B cell (primary cell): ENCODE results near the gene CASZ1. TPM values are rescaled to one million over a fixed set of nuclear protein-coding genes. Genes with fewer than 3 reads are reported as not detected.

ENCODE experiments used
- ATAC-seq: fragments of 200-7000 bp; cut with Tn5 transposase; one replicate; pipeline ENCODE4 v1.10.0; 2021; ENCODE audit warnings: low read depth, mild to moderate bottlenecking, moderate number of reproducible peaks, moderate library complexity
- CTCF ChIA-PET: fragments of 350-600 bp; sonication (Branson Sonifier 250); formaldehyde crosslinking; loops from one replicate; lab custom pipeline; 2021; ENCODE audit warnings: antibody characterized with exemption, inconsistent platforms; lab: Charles Lee
- POLR2A ChIA-PET: fragments of 350-600 bp; sonication (Branson Sonifier 250); formaldehyde crosslinking; loops from one replicate; lab custom pipeline; 2021; ENCODE audit warnings: antibody characterized with exemption; lab: Charles Lee
- DNase-seq: peaks from one replicate; pipeline ENCODE4 v3.0.0; 2013
- H2AFZ ChIP-seq: 2 replicates; pipeline ENCODE4 v1.6.1; 2012; ENCODE audit warnings: mild to moderate bottlenecking, low read depth, low read length; ENCODE audit not compliant: insufficient read depth, poor library complexity, severe bottlenecking
- H3K27ac ChIP-seq, 2 donors: 1 replicate in 1 of 2; 2 replicates in 1 of 2; pipeline ENCODE4 v1.5.1; 2012 to 2013; ENCODE audit warnings: low read length in 2 of 2, mild to moderate bottlenecking in 2 of 2, moderate library complexity in 1 of 2
- H3K27me3 ChIP-seq, 4 experiments: fragments of 200-600 bp in 1 of 4; sonication (generic) in 1 of 4; replicated peaks in 1 of 4; 1 replicate in 2 of 4; 2 replicates in 2 of 4; pipeline versions ENCODE4 v1.6.1 to v1.7.0; 2013 to 2016; ENCODE audit warnings: low read length in 3 of 4, mild to moderate bottlenecking in 2 of 4, mixed read lengths in 1 of 4, moderate library complexity in 1 of 4; ENCODE audit not compliant: insufficient read depth in 4 of 4, control insufficient read depth in 3 of 4; ENCODE audit errors: control extremely low read depth in 1 of 4
- H3K36me3 ChIP-seq, 2 experiments: replicated peaks in 1 of 2; 1 replicate in 1 of 2; 2 replicates in 1 of 2; pipeline versions ENCODE4 v1.6.1 to v1.7.1; 2013; ENCODE audit warnings: low read length in 1 of 2; ENCODE audit not compliant: insufficient read depth in 2 of 2, control insufficient read depth in 1 of 2; ENCODE audit errors: control extremely low read depth in 1 of 2, extremely low read depth in 1 of 2
- H3K4me1 ChIP-seq, 2 donors: fragments of 200-600 bp in 1 of 2; sonication (generic) in 1 of 2; 1 replicate in 1 of 2; 2 replicates in 1 of 2; pipeline versions ENCODE4 v1.5.1 to v1.6.1; 2013 to 2017; ENCODE audit warnings: low read length in 2 of 2; ENCODE audit not compliant: control insufficient read depth in 2 of 2, insufficient read depth in 2 of 2
- H3K4me2 ChIP-seq: replicated peaks from 2 replicates; pipeline ENCODE3; 2012; ENCODE audit warnings: mild to moderate bottlenecking, low read depth, low read length; ENCODE audit not compliant: poor library complexity, severe bottlenecking
- H3K4me3 ChIP-seq, 5 experiments: fragments of 200-600 bp in 1 of 5; sonication (generic) in 1 of 5; 1 replicate in 3 of 5; 2 replicates in 2 of 5; pipeline versions ENCODE4 v1.5.1 to v1.7.0; 2011 to 2016; ENCODE audit warnings: low read length in 4 of 5, mild to moderate bottlenecking in 4 of 5, low read depth in 2 of 5, control low read depth in 1 of 5, moderate library complexity in 1 of 5; ENCODE audit not compliant: insufficient read depth in 1 of 5; ENCODE audit errors: control extremely low read depth in 1 of 5, extremely low read depth in 1 of 5
- H3K79me2 ChIP-seq: fragments of 200-600 bp; sonication (generic); one replicate; pipeline ENCODE4 v1.6.0; 2016; ENCODE audit warnings: low read length; ENCODE audit not compliant: control insufficient read depth, insufficient read depth
- H3K9ac ChIP-seq: fragments of 200-600 bp; sonication (generic); 2 replicates; pipeline ENCODE4 v1.6.1; 2017; ENCODE audit warnings: mild to moderate bottlenecking, low read length, moderate library complexity
- H3K9me3 ChIP-seq, 3 donors: one replicate each; pipeline versions ENCODE4 v1.6.1 to v1.7.1; 2013; ENCODE audit warnings: low read length in 2 of 3; ENCODE audit not compliant: control insufficient read depth in 2 of 3, insufficient read depth in 1 of 3; ENCODE audit errors: control extremely low read depth in 1 of 3
- H4K20me1 ChIP-seq: 2 replicates; pipeline ENCODE4 v1.6.0; 2012; ENCODE audit warnings: mild to moderate bottlenecking, low read length; ENCODE audit not compliant: insufficient read depth, control insufficient read depth, poor library complexity, severe bottlenecking
- H3K27ac Mint-ChIP-seq: one replicate; pipeline ENCODE4 v1.8.0; 2021; ENCODE audit warnings: mixed read lengths
- H3K27me3 Mint-ChIP-seq: one replicate; pipeline ENCODE4 v1.8.0; 2021; ENCODE audit warnings: mixed read lengths
- H3K4me1 Mint-ChIP-seq: one replicate; pipeline ENCODE4 v1.8.0; 2021; ENCODE audit warnings: mixed read lengths
- H3K4me3 Mint-ChIP-seq: one replicate; pipeline ENCODE4 v1.8.0; 2021; ENCODE audit warnings: mixed read lengths
- H3K9me3 Mint-ChIP-seq: one replicate; pipeline ENCODE4 v1.8.0; 2022; ENCODE audit warnings: mixed read lengths; ENCODE audit not compliant: insufficient read depth
- CTCF ChIP-seq: fragments of 200-600 bp; IDR thresholded peaks from one replicate; pipeline ENCODE4 v1.8.0; 2022; ENCODE audit warnings: antibody characterized with exemption, mild to moderate bottlenecking
- EZH2 ChIP-seq: IDR thresholded peaks from 2 replicates; pipeline ENCODE4 v1.6.1; 2012; ENCODE audit warnings: borderline replicate concordance, low read depth, mild to moderate bottlenecking, moderate library complexity, low read length; ENCODE audit not compliant: insufficient read depth, poor library complexity, severe bottlenecking
- WGBS: methylation state at CpG from one replicate; pipeline ENCODE4 v1.1.5; 2013; ENCODE audit warnings: missing lambda C conversion rate; ENCODE audit not compliant: insufficient coverage; 5-methylcytosine and 5-hydroxymethylcytosine counted together
- intact Hi-C: fragments of 100-400 bp; cut with micrococcal nuclease; formaldehyde crosslinking; loops from one replicate; pipeline ENCODE4 v1.10.0; 2022
- polyA plus RNA-seq: library from polyadenylated mRNA; depleted of rRNA; stranded (reverse); fragments of >200 nt; gene quantifications from 2 replicates; pipeline ENCODE4 v1.2.3, GENCODE V29; 2012
- total RNA-seq, 2 donors: library from RNA; stranded (reverse); fragments of 120-200 nt in 1 of 2; gene quantifications; 1 replicate in 1 of 2; 2 replicates in 1 of 2; pipeline versions ENCODE4 v1.2.3 to v1.2.4, GENCODE V29; 2013 to 2022

The CASZ1 gene
- total and polyA plus RNA-seq, 2 donors (not counting 1 experiment from before 2014, with no cell fraction given): 9.5 to 27.2 TPM

GRCh38 chr1:10734962-10735544 lies 61.4 kb downstream of the CASZ1 start:
- Mint-ChIP-seq H3K4me3 (no peak overlapping the region), H3K9me3 (no peaks in the 10 kb centered on the region), H3K27ac (no peak overlapping the region), H3K27me3 (peaks cover 5% of the 10 kb centered on the region), H3K4me1 (no peaks in the 10 kb centered on the region)
- no peak for ATAC-seq
- ChIA-PET POLR2A (no interaction called here), CTCF (no interaction called here)
- TF ChIP-seq EZH2: no peak
- Histone ChIP-seq H3K27ac (no peak overlapping the region), H3K9me3 (no peaks in the 10 kb centered on the region), H3K4me2 (no peak overlapping the region), H3K79me2 (no peaks in the 10 kb centered on the region), H3K9ac (no peak overlapping the region), H3K4me1 (no peaks in the 10 kb centered on the region), H3K4me3 (no peak overlapping the region), H3K36me3 (no peaks in the 10 kb centered on the region), H4K20me1 (no peaks in the 10 kb centered on the region), H2AFZ (no peak overlapping the region), H3K27me3 (no peaks in the 10 kb centered on the region)
- intact Hi-C loops: no loop called here
- DNase-seq: no peak
- 62% methylated on average over 19 of the region's 24 CpGs for WGBS

- Histone ChIP-seq H3K9me3 (no peaks in the 10 kb centered on the region), H3K79me2 (no peaks in the 10 kb centered on the region), H3K36me3 (no peaks in the 10 kb centered on the region), H3K4me2 (no peak overlapping the region), H3K27ac (no peak overlapping the region), H2AFZ (no peak overlapping the region), H3K4me1 (no peaks in the 10 kb centered on the region), H3K4me3 (no peak overlapping the region), H4K20me1 (no peaks in the 10 kb centered on the region), H3K27me3 (no peaks in the 10 kb centered on the region), H3K9ac (no peak overlapping the region)
- TF ChIP-seq CTCF: no peak
- no peak for TF ChIP-seq EZH2
- intact Hi-C loops: no loop called here
- CTCF ChIA-PET: no interaction called here
- H3K4me1 Mint-ChIP-seq: no peaks in the 10 kb centered on the region
- peaks cover 5% of the 10 kb centered on the region for H3K27me3 Mint-ChIP-seq
- DNase-seq (no peak), ATAC-seq (no peak)
- no peak overlapping the region for H3K27ac Mint-ChIP-seq
- POLR2A ChIA-PET: no interaction called here
- WGBS: 80% methylated on average over 2 of the region's 6 CpGs
- no peaks in the 10 kb centered on the region for H3K9me3 Mint-ChIP-seq
- H3K4me3 Mint-ChIP-seq: no peak overlapping the region
Observed at GRCh38 chr1:10734375-10734774, 62.1 kb downstream of the CASZ1 start.
